GM12875 (cell line): Measurements from ENCODE around the gene RNF181.

Experiments
- H3K4me3 ChIP-seq: one replicate; pipeline ENCODE4 v1.5.1; 2011; ENCODE audit warnings: low read depth, low read length, control low read depth
- TF ChIP-seq, protein P1 (sequence below): IDR thresholded peaks from 2 replicates; pipeline ENCODE4 v1.5.1; 2011; ENCODE audit warnings: low read depth, mild to moderate bottlenecking, control low read depth, inconsistent platforms, low read length, moderate library complexity, borderline replicate concordance; ENCODE audit not compliant: insufficient read depth

RNF181 gene

GRCh38 chr2:85619617-85620016 is 24.1 kb downstream of the RNF181 start:
- TF ChIP-seq, protein P1, sequence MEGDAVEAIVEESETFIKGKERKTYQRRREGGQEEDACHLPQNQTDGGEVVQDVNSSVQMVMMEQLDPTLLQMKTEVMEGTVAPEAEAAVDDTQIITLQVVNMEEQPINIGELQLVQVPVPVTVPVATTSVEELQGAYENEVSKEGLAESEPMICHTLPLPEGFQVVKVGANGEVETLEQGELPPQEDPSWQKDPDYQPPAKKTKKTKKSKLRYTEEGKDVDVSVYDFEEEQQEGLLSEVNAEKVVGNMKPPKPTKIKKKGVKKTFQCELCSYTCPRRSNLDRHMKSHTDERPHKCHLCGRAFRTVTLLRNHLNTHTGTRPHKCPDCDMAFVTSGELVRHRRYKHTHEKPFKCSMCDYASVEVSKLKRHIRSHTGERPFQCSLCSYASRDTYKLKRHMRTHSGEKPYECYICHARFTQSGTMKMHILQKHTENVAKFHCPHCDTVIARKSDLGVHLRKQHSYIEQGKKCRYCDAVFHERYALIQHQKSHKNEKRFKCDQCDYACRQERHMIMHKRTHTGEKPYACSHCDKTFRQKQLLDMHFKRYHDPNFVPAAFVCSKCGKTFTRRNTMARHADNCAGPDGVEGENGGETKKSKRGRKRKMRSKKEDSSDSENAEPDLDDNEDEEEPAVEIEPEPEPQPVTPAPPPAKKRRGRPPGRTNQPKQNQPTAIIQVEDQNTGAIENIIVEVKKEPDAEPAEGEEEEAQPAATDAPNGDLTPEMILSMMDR: no peak
- H3K4me3 ChIP-seq: no peak overlapping the region

- TF ChIP-seq, protein P1: no peak
- H3K4me3 ChIP-seq: no peak overlapping the region
Measured at GRCh38 chr2:85621338-85621737, 25.8 kb downstream of the RNF181 start.

DNA sequence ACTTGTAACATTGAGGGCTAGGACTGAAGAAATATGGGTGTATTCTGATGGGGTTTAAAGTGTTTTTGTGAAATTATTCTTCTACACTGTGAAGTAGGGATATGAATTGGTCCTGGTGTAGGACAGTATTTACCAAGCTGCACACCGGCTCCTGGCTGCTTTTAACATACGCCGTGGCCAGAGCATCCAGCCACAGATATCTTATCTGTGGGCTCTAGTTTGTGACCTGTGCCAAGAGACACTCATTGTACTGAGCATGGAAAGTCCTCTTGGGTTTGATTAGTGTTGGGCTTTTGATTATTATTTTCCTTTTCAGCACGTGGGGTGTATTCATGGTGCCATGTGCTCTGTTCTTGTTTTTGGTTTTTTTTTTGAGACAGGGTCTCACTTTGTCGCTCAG is 28.4 kb downstream of the RNF181 start:
- H3K4me3 ChIP-seq: no peak overlapping the region
- TF ChIP-seq, protein P1: no peak

DNA sequence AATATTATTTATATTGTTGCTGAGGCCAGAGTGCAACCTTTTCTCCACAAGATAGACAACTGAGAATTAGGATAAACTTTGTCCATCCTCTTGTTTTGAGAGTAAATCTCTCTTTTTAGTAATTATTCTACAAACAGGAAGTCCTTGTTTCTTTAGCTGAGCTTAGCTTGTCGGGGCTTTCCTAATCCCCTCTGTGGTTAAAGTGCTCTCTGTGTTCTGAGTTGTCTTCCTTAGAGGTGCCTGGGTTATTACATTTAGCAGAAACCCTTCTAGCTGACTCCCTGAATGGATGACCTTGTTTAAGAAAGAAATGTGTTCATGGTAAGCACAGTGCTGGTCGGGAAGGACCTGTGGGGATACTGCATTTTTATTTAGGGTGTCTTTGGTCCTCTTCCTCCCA is 33.1 kb downstream of the RNF181 start:
- TF ChIP-seq, protein P1: no peak
- H3K4me3 ChIP-seq: no peak overlapping the region

DNA sequence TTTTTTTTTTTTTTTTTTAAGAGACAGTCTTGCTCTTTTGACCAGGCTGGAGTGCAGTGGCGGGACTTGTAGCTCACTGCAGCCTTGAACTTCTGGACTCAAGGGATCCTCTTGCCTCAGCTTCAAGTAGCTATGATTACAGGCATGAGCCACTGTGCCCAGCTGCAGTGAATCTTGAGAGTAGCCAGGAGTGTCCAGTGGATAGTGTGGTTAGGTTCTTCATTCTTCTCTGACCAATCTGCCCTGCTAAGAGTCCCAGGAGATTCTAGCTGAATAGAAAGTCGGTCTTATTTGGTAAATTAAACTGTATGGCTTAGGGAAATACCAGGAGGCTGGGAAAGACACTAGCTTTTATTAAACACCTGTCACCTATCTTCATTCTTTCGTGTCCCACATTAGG is 35.8 kb downstream of the RNF181 start:
- TF ChIP-seq, protein P1: no peak
- no peak overlapping the region for H3K4me3 ChIP-seq

DNA sequence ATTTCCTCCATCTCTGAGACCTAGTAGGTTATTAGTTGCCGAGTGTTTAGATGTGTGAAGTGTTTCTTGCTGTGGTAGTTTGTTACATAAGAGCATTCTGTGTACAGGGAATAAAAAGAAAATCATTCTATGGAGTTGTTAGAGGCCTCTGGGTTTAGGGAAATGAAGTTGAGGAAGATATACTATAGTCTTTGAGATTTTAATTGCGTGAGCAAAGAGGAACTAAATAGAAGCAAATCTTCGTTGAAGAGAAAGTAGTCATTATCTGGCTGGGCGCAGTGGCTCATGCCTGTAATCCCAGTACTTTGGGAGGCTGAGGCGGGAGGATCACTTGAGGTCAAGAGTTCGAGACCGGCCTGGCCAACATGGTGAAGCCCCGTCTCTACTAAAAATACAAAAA is 39.5 kb downstream of the RNF181 start:
- no peak overlapping the region for H3K4me3 ChIP-seq
- TF ChIP-seq, protein P1: no peak

- TF ChIP-seq, protein P1: no peak
- H3K4me3 ChIP-seq: no peak overlapping the region
Measured at GRCh38 chr2:85635636-85636035, 40.1 kb downstream of the RNF181 start.
